ENCODE data around the gene ZNF276.
A peak's percentile ranks its signal among the peaks of the same experiment; 100 is the strongest.

Gene ZNF276

GRCh38 chr16:89732142-89732917 is 11.0 kb downstream of the ZNF276 start:
- peak overlapping the region; percentile 27; the same call in 1 of the 2 replicates for H3K27ac ChIP-seq
- TF ChIP-seq, protein P1, sequence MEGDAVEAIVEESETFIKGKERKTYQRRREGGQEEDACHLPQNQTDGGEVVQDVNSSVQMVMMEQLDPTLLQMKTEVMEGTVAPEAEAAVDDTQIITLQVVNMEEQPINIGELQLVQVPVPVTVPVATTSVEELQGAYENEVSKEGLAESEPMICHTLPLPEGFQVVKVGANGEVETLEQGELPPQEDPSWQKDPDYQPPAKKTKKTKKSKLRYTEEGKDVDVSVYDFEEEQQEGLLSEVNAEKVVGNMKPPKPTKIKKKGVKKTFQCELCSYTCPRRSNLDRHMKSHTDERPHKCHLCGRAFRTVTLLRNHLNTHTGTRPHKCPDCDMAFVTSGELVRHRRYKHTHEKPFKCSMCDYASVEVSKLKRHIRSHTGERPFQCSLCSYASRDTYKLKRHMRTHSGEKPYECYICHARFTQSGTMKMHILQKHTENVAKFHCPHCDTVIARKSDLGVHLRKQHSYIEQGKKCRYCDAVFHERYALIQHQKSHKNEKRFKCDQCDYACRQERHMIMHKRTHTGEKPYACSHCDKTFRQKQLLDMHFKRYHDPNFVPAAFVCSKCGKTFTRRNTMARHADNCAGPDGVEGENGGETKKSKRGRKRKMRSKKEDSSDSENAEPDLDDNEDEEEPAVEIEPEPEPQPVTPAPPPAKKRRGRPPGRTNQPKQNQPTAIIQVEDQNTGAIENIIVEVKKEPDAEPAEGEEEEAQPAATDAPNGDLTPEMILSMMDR (IDR thresholded peaks at IDR 0.05) = no peak
- TF ChIP-seq ZFX (IDR thresholded peaks at IDR 0.05; ENCODE audit: borderline replicate concordance) = no peak

- H3K27ac ChIP-seq = no peak overlapping the region
- TF ChIP-seq, protein P1 (IDR thresholded peaks at IDR 0.05) = no peak
- TF ChIP-seq ZFX (IDR thresholded peaks at IDR 0.05; ENCODE audit: borderline replicate concordance) = no peak
These were observed 11.5 kb downstream of the ZNF276 start for GRCh38 chr16:89732918-89733242.

DNA sequence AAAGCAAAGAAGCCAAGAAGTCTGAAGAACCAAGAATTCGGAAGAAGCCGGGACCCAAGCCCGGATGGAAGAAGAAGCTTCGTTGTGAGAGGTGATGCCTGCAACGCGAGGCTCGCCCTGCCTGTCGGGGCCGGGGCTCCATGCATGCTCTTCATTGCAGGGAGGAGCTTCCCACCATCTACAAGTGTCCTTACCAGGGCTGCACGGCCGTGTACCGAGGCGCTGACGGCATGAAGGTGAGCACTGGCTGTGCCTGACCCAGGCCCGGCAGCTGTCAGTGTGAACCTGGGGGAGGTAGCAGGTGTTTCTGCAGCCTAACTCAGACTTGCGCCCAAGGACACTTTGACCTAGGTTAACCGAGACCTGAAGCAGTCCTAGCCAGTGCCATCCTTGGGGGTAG is 12.0 kb downstream of the ZNF276 start:
- TF ChIP-seq, protein P1 (IDR thresholded peaks at IDR 0.05) = no peak
- TF ChIP-seq ZFX (IDR thresholded peaks at IDR 0.05; ENCODE audit: borderline replicate concordance) = no peak
- no peak overlapping the region for H3K27ac ChIP-seq

- TF ChIP-seq ZFX (IDR thresholded peaks at IDR 0.05; ENCODE audit: borderline replicate concordance) = no peak
- TF ChIP-seq, protein P1 (IDR thresholded peaks at IDR 0.05) = no peak
These were observed 12.5 kb downstream of the ZNF276 start for GRCh38 chr16:89733792-89734191.

GRCh38 chr16:89736554-89736953 is 15.2 kb downstream of the ZNF276 start:
- H3K27ac ChIP-seq = 0 out of 2 replicates have a peak overlapping the region, but pooled peaks have one; percentile 3

More at GRCh38 chr16:89733792-89734191, 12.5 kb downstream of the ZNF276 start:
- no peak overlapping the region for H3K27ac ChIP-seq

DNA sequence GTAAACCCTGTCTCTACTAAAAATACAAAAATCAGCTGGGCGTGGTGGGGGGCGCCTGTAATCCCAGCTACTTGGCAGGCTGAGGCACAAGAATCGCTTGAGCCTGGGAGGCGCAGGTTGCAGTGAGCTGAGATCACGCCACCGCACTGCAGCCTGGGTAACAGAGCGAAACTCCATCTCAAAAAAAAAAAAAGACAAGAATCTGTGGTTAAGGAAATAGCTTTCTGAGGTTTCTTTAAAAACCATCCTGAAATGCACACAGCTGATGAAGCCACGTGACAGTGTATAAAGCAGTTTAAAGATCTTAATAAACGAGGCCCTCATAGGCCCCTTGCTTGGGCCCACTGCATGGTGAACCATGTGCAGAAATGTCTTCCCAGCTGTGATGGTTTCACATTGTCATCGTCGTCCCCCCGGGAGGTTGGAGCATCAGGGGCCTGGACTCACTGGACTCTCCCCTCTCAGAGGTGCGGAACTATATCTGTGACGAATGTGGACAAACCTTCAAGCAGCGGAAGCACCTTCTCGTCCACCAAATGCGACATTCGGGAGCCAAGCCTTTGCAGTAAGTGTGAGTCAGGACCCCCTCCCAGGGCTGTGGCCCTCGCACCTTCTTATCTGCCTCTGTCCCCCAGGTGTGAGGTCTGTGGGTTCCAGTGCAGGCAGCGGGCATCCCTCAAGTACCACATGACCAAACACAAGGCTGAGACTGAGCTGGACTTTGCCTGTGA is 16.2 kb downstream of the ZNF276 start:
- peak overlapping the region; percentile 3; the same call in 1 of the 2 replicates for H3K27ac ChIP-seq
- TF ChIP-seq, protein P1 (IDR thresholded peaks at IDR 0.05) = no peak
- TF ChIP-seq ZFX (IDR thresholded peaks at IDR 0.05; ENCODE audit: borderline replicate concordance) = no peak

More at GRCh38 chr16:89736554-89736953, 15.2 kb downstream of the ZNF276 start:
- TF ChIP-seq, protein P1 (IDR thresholded peaks at IDR 0.05) = no peak
- TF ChIP-seq ZFX (IDR thresholded peaks at IDR 0.05; ENCODE audit: borderline replicate concordance) = no peak

DNA sequence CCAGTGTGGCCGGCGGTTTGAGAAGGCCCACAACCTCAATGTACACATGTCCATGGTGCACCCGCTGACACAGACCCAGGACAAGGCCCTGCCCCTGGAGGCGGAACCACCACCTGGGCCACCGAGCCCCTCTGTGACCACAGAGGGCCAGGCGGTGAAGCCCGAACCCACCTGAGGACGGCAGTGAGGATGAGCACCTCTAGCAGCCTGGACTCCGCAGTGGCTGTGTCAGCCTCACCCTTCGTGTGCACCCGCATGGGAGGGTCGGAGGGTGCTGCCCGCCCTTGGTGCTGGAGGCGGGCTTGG is 16.7 kb downstream of the ZNF276 start:
- TF ChIP-seq, protein P1 (IDR thresholded peaks at IDR 0.05) = no peak
- no peak overlapping the region; the same call in 1 of the 2 replicates for H3K27ac ChIP-seq
